Cardiac fibroblast (primary cell): ENCODE measurements around the gene DCHS1.
A peak's percentile ranks its signal among the peaks of the same experiment; 100 is the strongest.

Experiments
- DNase-seq, 2 donors: peaks; one replicate each; pipeline versions ENCODE4 v3.0.0 to v3.0.0-alpha.2; 2010; ENCODE audit warnings: low read depth in 2 of 2
- H3K4me3 ChIP-seq, 2 donors: replicated peaks in 1 of 2; 1 replicate in 1 of 2; 2 replicates in 1 of 2; pipeline ENCODE4 v1.5.1; 2011; ENCODE audit warnings: low read depth in 2 of 2, low read length in 2 of 2, mild to moderate bottlenecking in 2 of 2, moderate library complexity in 1 of 2
- CTCF ChIP-seq: IDR thresholded peaks from one replicate; pipeline ENCODE4 v1.5.1; 2011; ENCODE audit warnings: low read depth, mild to moderate bottlenecking, low read length, inconsistent platforms

The DCHS1 gene

GRCh38 chr11:6604081-6604626 lies 51.5 kb downstream of the DCHS1 start:
- peak; percentile 66 to 78 for DNase-seq
- H3K4me3 ChIP-seq = peak overlapping the region; percentile 88 to 97
- TF ChIP-seq CTCF = peak; percentile 33

- H3K4me3 ChIP-seq = peak within 1 kb of the TSS; percentile 88 to 97
- peak; percentile 90 to 93 for DNase-seq
- TF ChIP-seq CTCF = peak; percentile 18
Observed at GRCh38 chr11:6603287-6604080, 52.1 kb downstream of the DCHS1 start, which contains the start of the genes ILK and RRP8. ILK (plus strand) TSS chr11:6603774; CDS start chr11:6604272, 498 bp downstream. RRP8 (minus strand) TSS chr11:6603616; CDS start chr11:6603502, 114 bp downstream.

GRCh38 chr11:6602096-6602940 lies 53.3 kb downstream of the DCHS1 start:
- peak overlapping the region; percentile 88 to 97 for H3K4me3 ChIP-seq
- no peak for DNase-seq
- no peak for TF ChIP-seq CTCF

- DNase-seq = no peak
- H3K4me3 ChIP-seq = no peak overlapping the region
- no peak for TF ChIP-seq CTCF
Observed at GRCh38 chr11:6601041-6601461, 54.6 kb downstream of the DCHS1 start.

- no peak for TF ChIP-seq CTCF
- H3K4me3 ChIP-seq = no peak overlapping the region
- DNase-seq = no peak
Observed at GRCh38 chr11:6599881-6600390, 55.7 kb downstream of the DCHS1 start.

- no peak overlapping the region for H3K4me3 ChIP-seq
- no peak for TF ChIP-seq CTCF
- DNase-seq = no peak
Observed at GRCh38 chr11:6599449-6599848, 56.2 kb downstream of the DCHS1 start.
